Mucosa of rectum (tissue), 2 donors: Measurements from ENCODE around the gene ZNF467.

ENCODE experiments used
- H3K27ac ChIP-seq, 2 donors: one replicate each; pipeline ENCODE4 v1.7.0; 2013; ENCODE audit warnings: inconsistent platforms in 2 of 2, low read depth in 2 of 2, low read length in 2 of 2
- H3K27me3 ChIP-seq, 2 donors: one replicate each; pipeline ENCODE4 v1.7.0; 2013; ENCODE audit warnings: low read length in 2 of 2; ENCODE audit not compliant: control insufficient read depth in 2 of 2, insufficient read depth in 2 of 2
- H3K36me3 ChIP-seq, 2 donors: one replicate each; pipeline ENCODE4 v1.7.0; 2013; ENCODE audit warnings: low read length in 2 of 2; ENCODE audit not compliant: control insufficient read depth in 2 of 2, insufficient read depth in 2 of 2
- H3K4me1 ChIP-seq, 2 donors: one replicate each; pipeline ENCODE4 v1.7.0; 2013; ENCODE audit warnings: low read length in 2 of 2, mild to moderate bottlenecking in 1 of 2; ENCODE audit not compliant: control insufficient read depth in 2 of 2, insufficient read depth in 2 of 2
- H3K4me3 ChIP-seq, 2 donors: one replicate each; pipeline ENCODE4 v1.7.0; 2013; ENCODE audit warnings: low read length in 2 of 2
- H3K9ac ChIP-seq, 2 donors: one replicate each; pipeline ENCODE4 v1.7.0; 2013; ENCODE audit warnings: low read length in 2 of 2, low read depth in 1 of 2, mild to moderate bottlenecking in 1 of 2
- H3K9me3 ChIP-seq, 2 donors: one replicate each; pipeline ENCODE4 v1.7.0; 2013; ENCODE audit warnings: low read length in 2 of 2; ENCODE audit not compliant: control insufficient read depth in 2 of 2
- donor health status: healthy.
- donor health status: Normal muscosa, but diverticular disease.

The ZNF467 gene

DNA sequence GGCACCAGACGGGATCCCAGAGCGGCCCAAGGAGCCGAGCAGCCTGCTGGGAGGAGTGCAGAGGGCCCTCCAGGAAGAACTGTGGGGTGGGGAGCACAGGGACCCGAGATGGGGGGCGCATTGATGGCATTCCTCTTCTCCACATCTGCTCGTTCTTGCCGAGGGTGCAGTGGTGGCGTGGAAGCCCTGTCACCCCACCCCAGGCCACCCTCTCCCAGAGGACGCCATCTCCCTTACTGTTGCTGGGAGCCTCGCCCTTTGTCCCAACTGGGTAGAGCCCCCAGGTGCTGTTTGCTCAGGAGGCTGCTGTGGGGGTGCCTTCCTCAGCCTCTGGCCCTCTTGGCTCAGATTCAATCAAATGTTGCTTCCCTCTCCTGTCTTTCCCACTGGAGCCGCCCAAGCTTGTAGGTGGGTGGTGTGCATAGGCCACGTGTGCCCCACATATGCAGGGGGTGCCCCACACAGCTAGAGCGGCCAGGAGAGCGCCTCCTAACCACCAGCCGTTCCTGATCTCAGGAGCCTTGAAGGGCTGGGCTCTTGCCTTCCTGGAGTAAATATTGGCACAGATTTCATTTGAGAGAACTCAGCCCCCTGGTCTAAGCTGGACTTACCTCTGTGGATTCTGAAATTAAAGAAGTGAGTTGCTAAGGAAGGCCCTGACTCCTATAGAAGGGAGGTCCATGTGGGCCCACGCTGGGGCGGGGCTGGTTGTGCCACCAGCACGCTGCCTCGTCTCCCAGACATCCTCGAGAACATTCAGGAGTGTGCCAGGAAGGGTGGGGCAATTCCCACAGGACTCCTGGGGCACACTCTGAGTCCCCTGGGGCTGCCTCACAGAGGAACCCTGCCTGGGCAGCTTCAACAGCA is 39.2 kb downstream of the ZNF467 start:
- Histone ChIP-seq H3K4me3 (no peak overlapping the region), H3K4me1 (no peaks in the 10 kb centered on the region), H3K27me3 (no peaks in the 10 kb centered on the region), H3K27ac (no peak overlapping the region), H3K9ac (no peak overlapping the region), H3K36me3 (no peaks in the 10 kb centered on the region), H3K9me3 (no peaks in the 10 kb centered on the region)

- no peaks in the 10 kb centered on the region for H3K4me1 ChIP-seq
- H3K27ac ChIP-seq, result no peak overlapping the region
- no peak overlapping the region for H3K4me3 ChIP-seq
- no peaks in the 10 kb centered on the region for H3K27me3 ChIP-seq
- H3K36me3 ChIP-seq, result peaks cover 0 to 2% of the 10 kb centered on the region in 2 donors
- H3K9ac ChIP-seq, result no peak overlapping the region
- H3K9me3 ChIP-seq, result no peaks in the 10 kb centered on the region
Observed at GRCh38 chr7:149733131-149733923, 40.1 kb downstream of the ZNF467 start.

DNA sequence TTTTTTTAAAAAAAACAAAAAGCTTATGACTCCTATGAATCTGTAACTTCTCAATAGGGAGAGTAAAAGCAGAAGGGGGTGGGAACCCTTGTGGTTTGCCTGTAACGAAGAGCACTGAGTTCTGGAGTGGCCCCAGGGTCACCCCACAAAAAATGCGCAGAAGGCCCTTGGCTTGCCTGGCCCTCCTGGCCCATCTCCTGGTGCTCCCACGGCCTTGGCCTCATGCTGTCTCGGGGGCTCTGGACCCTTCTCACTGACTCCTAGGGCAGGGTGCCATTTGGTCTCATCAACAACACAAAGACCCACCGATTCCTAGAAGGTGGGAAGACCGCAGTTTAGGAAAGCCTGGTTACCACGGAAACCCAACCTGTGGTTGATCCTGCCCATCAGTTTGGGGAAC is 40.8 kb downstream of the ZNF467 start:
- Histone ChIP-seq H3K4me1 (no peaks in the 10 kb centered on the region), H3K27me3 (no peaks in the 10 kb centered on the region), H3K36me3 (peaks cover 0 to 2% of the 10 kb centered on the region in 2 donors), H3K4me3 (no peak overlapping the region), H3K27ac (no peak overlapping the region), H3K9ac (no peak overlapping the region), H3K9me3 (no peaks in the 10 kb centered on the region)

DNA sequence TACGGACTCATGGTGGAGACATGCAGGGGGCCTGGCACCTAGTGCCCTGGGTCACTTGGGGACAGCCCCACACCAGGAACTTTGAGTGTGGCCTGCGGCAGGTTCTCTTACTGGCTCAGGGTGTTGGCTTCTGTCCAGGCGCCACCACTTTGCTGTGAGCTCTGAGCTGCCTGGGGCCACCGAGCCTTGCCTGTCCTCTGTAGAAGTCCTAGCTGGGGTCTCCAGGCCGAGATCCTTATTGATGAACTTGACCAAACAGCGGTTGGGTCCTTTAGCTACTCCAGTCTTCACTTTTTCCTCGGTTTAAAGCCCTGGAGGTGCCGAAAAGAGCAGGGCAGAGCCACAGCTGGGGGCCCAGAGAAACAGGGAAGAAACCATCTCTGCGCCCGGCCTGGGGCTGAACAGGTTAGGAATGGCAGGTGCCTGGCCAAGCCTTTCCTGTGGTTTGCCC is 41.3 kb downstream of the ZNF467 start:
- H3K4me1 ChIP-seq, result no peaks in the 10 kb centered on the region

DNA sequence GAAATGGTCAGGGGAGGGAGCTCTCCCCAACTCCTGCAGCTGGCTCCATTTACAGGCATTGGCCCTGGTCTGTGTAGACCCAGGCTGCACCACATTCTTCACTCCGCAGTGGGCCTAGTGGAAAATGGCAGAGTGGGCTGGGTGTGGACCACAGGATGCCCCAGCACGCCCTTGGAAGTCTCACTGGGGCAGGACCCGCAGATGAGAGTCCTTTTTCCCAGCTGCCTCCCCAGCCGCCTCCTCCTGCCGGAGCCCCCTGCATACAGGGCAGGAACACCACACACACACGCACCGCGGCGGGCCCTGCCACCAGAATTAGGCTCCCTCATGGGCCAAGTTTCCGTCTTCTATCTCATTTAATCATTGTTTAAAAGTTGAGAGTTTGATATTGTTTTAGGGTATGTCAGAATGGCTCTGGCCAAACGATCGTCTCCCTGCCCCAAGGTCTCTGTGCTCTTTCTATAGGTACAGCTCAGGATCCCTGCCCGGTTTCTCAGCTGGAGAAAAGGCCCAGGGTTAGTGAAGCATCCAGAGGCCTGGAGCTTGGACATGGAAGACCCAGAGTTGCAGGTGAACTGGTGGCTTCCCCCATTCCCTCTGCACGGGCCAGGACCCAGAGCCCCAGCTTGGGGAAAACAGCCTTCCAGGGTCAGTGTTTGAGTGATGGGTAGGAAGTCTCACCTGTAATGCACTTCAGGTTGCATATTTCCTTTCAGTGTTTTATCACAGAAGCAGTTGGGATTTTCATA is 42.0 kb downstream of the ZNF467 start:
- Histone ChIP-seq H3K9me3 (no peaks in the 10 kb centered on the region), H3K9ac (no peak overlapping the region), H3K4me1 (no peaks in the 10 kb centered on the region), H3K4me3 (no peak overlapping the region), H3K27me3 (no peaks in the 10 kb centered on the region), H3K36me3 (peaks cover 0 to 2% of the 10 kb centered on the region in 2 donors), H3K27ac (no peak overlapping the region)

More for the DNA sequence above, 41.3 kb downstream of the ZNF467 start:
- H3K9ac ChIP-seq, result no peak overlapping the region
- no peak overlapping the region for H3K27ac ChIP-seq
- H3K4me3 ChIP-seq, result no peak overlapping the region
- no peaks in the 10 kb centered on the region for H3K9me3 ChIP-seq
- peaks cover 0 to 2% of the 10 kb centered on the region in 2 donors for H3K36me3 ChIP-seq
- H3K27me3 ChIP-seq, result no peaks in the 10 kb centered on the region

DNA sequence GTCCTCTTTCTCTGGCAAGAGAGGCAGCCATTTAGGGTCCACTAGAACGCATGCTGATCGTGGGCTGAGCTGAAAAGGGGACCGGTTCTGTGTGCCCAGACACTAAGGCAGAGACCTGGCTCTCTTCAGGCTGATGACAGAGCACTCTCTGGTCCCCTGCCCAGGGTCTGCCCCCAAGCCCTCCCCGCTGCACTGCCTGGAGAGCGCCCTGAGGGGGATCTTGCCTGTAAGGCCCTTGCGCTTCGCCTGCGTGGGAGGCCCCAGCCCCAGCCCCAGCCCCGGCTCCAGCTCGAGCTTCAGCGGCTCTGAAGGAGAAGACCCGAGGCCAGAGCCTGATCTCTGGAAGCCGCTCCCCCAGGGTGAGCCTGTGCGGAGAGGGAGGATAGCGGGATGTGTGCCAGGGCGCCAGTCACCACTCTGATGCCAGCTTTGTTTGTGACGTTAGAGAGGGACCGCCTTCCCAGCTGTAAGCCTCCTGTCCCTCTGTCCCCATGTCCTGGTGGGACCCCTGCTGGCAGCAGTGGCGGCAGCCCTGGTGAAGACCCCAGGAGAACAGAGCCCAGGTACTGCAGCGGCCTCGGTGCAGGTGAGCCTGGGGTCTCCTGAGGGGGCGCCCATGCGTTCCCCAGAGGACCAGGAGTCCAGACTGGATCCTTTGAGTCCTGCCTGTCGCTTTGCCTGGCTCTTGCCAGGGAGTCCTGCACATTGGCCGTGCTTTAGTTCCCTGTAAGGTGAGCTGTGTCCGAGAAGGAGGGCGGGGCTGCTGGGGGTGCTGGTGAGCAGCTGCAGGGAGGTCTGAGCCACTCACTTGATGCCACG is 43.2 kb downstream of the ZNF467 start:
- H3K27ac ChIP-seq, result no peak overlapping the region
- peaks cover 0 to 2% of the 10 kb centered on the region in 2 donors for H3K36me3 ChIP-seq
- no peak overlapping the region for H3K4me3 ChIP-seq

GRCh38 chr7:149729586-149729982 is 43.8 kb downstream of the ZNF467 start:
- Histone ChIP-seq H3K4me1 (no peaks in the 10 kb centered on the region), H3K4me3 (no peak overlapping the region), H3K36me3 (peaks cover 0 to 4% of the 10 kb centered on the region in 2 donors), H3K9me3 (no peaks in the 10 kb centered on the region), H3K9ac (no peak overlapping the region), H3K27me3 (no peaks in the 10 kb centered on the region), H3K27ac (no peak overlapping the region)

More for the DNA sequence above, 43.2 kb downstream of the ZNF467 start:
- Histone ChIP-seq H3K9ac (no peak overlapping the region), H3K4me1 (no peaks in the 10 kb centered on the region), H3K27me3 (no peaks in the 10 kb centered on the region), H3K9me3 (no peaks in the 10 kb centered on the region)

DNA sequence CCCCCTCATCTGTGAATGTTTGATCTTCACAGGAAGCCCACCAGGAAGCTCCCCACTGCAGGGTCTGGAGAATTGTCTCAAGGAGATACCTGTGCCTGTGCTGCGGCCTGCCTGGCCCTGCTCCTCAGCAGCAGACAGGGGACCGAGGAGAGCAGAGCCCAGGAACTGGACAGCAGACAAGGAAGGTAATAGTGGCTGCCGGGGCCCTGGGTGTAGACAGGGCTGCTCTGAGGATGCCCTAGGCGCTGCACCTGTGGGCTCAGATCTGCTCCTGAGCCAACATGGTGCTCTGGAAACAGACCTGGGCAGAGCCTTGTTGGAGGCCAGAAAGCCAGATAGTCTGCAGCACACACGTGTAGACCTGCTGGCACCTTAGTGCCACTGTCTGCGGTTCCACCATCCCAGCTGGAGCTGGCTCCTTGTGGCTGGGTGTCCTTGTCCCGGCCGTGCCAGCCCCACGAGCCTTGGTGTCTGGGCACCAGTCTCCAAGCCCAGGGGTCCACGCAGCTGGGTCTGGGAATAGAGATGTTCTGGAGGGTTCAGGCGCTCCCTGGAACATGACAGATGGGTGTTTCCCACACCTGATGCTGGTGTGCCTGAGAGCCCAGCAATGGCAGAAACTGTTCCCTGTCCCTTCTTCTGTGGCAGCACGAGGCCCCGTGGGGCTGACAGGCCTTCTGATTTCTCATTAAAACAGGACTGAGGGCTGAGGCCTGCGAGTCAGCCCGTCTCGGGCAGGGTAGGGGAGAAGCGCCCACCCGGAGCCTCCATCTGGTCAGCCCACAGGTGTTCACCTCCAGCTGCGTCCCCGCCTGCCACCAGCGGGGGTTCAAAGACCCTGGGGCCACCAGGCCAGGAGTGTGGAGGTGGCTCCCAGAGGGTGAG is 44.7 kb downstream of the ZNF467 start:
- Histone ChIP-seq H3K36me3 (peaks cover 0 to 4% of the 10 kb centered on the region in 2 donors), H3K27ac (no peak overlapping the region)

More for the DNA sequence above, 44.7 kb downstream of the ZNF467 start:
- Histone ChIP-seq H3K4me1 (no peaks in the 10 kb centered on the region), H3K4me3 (no peak overlapping the region), H3K9ac (no peak overlapping the region), H3K27me3 (no peaks in the 10 kb centered on the region), H3K9me3 (no peaks in the 10 kb centered on the region)
